Prostate gland (tissue), 2 donors: ENCODE measurements around the gene ASXL1.

Experiments used
- POLR2A ChIP-seq: fragments of 450-650 bp; IDR thresholded peaks from one replicate; pipeline ENCODE4 v1.6.1; 2016; ENCODE audit warnings: antibody characterized with exemption, mild to moderate bottlenecking
- POLR2AphosphoS5 ChIP-seq: sonication (generic); formaldehyde crosslinking; IDR thresholded peaks from one replicate; pipeline ENCODE4 v1.6.1; 2017; ENCODE audit warnings: antibody characterized with exemption
- TF ChIP-seq, protein P1 (sequence below), 4 experiments: fragments of 200-600 bp in 2 of 4; fragments of 450-650 bp in 2 of 4; sonication (generic) in 2 of 4; IDR thresholded peaks; 1 replicate in 3 of 4; 2 replicates in 1 of 4; pipeline ENCODE4 v1.5.1; 2016 to 2019; ENCODE audit warnings: antibody characterized with exemption in 4 of 4, mild to moderate bottlenecking in 2 of 4, moderate library complexity in 2 of 4

DNA sequence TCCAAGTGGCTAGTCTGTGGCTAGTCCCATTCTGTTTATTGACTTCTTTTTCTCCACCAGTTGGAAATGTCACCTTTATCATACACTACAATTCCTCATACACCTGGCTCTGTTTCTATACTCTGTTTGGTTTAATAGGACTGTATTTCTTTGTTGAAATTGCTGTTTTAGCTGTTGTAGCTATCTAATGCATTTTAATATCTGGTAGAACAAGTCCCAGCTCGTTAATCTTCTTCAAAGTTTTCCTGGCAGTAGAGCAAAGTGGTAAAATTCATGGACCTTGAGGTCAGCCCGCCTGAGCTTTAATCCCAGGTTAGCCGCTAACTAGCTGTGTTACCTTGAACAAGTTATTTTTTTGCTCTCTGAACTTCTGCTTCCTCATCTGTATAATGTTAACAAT is 9.9 kb upstream of the ASXL1 start:
- TF ChIP-seq, protein P1, sequence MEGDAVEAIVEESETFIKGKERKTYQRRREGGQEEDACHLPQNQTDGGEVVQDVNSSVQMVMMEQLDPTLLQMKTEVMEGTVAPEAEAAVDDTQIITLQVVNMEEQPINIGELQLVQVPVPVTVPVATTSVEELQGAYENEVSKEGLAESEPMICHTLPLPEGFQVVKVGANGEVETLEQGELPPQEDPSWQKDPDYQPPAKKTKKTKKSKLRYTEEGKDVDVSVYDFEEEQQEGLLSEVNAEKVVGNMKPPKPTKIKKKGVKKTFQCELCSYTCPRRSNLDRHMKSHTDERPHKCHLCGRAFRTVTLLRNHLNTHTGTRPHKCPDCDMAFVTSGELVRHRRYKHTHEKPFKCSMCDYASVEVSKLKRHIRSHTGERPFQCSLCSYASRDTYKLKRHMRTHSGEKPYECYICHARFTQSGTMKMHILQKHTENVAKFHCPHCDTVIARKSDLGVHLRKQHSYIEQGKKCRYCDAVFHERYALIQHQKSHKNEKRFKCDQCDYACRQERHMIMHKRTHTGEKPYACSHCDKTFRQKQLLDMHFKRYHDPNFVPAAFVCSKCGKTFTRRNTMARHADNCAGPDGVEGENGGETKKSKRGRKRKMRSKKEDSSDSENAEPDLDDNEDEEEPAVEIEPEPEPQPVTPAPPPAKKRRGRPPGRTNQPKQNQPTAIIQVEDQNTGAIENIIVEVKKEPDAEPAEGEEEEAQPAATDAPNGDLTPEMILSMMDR (IDR thresholded peaks at IDR 0.05): no peak
- peak; percentile 52 for TF ChIP-seq POLR2AphosphoS5
- TF ChIP-seq POLR2A: no peak
